NT2/D1 (cell line): ENCODE results near the gene UGT1A4.
"Not testable (repeated sequence)": the region's sequence is repeated elsewhere in the genome, so short reads cannot be mapped to it uniquely, and the experiment has no call there.

Experiments used
- YY1 ChIP-seq: IDR thresholded peaks from 2 replicates; pipeline ENCODE4 v1.6.1; 2011; ENCODE audit not compliant: insufficient read length, insufficient read depth
- ZNF274 ChIP-seq: IDR thresholded peaks from 2 replicates; pipeline ENCODE4 v1.6.1; 2011; ENCODE audit warnings: mild to moderate bottlenecking, low read depth, low read length

DNA sequence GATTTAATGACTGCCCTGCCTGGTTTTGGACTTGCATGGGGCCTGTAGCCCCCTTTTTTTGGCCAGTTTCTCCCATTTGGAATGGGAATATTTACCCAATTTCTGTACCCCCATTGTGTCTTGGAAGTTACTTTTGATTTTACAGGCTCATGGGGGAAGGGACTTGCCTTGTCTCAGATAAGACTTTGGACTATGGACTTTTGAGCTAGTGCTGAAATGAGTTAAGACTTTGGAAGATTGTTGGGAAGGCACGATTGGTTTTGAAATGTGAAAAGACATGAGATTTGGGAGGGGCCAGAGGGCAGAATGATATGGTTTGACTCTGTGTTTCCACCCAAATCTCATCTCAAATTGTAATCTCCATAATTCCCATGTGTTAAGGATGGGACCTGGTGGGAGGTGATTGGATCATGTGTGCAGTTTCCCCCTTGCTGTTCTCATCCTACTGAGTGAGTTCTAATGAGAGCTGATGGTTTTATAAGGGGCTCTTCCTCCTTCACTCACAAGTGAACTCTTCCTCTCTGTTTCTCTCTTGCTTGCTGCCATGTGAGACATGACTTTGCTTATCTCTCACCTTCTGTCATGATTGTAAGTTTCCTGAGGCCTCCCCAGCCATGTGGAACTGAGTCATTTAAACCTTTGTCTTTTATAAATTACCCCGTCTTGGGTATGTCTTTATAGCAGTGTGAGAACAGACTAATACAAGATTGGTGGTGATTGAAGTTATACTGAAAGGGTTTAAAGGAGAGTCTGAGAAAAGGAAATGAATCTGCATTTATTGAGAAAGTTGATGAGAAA lies 32.9 kb downstream of the UGT1A4 start:
- TF ChIP-seq YY1, ZNF274: not testable (repeated sequence)
